Nephron (organoid): Measurements from ENCODE around the gene APOL1.
"Not testable (repeated sequence)": the region's sequence is repeated elsewhere in the genome, so short reads cannot be mapped to it uniquely, and the experiment has no call there.

ENCODE experiments used
- H3K27ac Mint-ChIP-seq, 3 experiments: 2 replicates each; pipeline ENCODE4 v1.8.0; 2020; ENCODE audit warnings: mixed read lengths in 3 of 3, mild to moderate bottlenecking in 2 of 3, moderate library complexity in 1 of 3
- H3K27me3 Mint-ChIP-seq: 2 replicates; pipeline ENCODE4 v1.8.0; 2021; ENCODE audit warnings: low read depth, mild to moderate bottlenecking, moderate library complexity, mixed read lengths
- H3K36me3 Mint-ChIP-seq: 2 replicates; pipeline ENCODE4 v1.8.0; 2020; ENCODE audit warnings: low read depth, mixed read lengths
- H3K4me1 Mint-ChIP-seq: 2 replicates; pipeline ENCODE4 v1.8.0; 2020; ENCODE audit warnings: mixed read lengths
- H3K4me3 Mint-ChIP-seq, 3 experiments: 2 replicates each; pipeline ENCODE4 v1.8.0; 2020; ENCODE audit warnings: mild to moderate bottlenecking in 3 of 3, mixed read lengths in 3 of 3, moderate library complexity in 2 of 3
- H3K9me3 Mint-ChIP-seq: 2 replicates; pipeline ENCODE4 v1.8.0; 2020; ENCODE audit warnings: mixed read lengths
- TF ChIP-seq, protein P1 (sequence below), 3 experiments: fragments of 200-600 bp; sonication (generic); IDR thresholded peaks; one replicate each; pipeline ENCODE4 v1.5.0; 2021; ENCODE audit warnings: antibody characterized with exemption in 3 of 3; ENCODE audit not compliant: unreplicated experiment in 3 of 3

The APOL1 gene

DNA sequence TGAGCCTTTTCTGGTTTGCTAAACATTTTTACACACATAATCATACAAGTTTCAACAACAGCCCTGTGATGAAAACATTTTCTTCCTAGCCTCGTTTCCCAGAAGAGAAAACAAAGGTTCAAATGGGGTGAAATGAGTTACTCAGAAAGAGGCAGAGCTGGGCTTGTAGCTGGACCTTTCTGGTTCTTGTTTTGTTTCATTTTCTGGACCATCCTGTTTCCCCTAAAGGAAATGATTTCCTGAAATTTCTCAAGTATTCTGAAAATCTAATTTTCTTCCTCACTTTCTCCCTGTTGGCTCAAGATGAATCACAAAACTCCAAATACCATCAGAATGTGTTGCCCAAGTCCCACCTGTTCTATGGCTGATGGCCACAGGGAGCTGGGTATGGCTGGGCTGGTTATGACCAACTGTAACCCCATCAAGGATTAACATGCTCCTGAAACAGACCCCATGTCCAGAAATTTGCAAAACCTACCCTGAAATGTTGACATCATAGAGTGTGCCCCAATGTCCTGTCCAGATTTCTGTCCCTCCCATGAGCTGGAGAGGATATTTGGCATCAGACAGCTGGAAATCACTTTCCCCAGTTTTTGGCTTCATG is 44.7 kb upstream of the APOL1 start:
- no peak overlapping the region for H3K4me3 Mint-ChIP-seq
- H3K27me3 Mint-ChIP-seq: peaks cover 8% of the 10 kb centered on the region
- H3K27ac Mint-ChIP-seq: no peak overlapping the region
- TF ChIP-seq, protein P1, sequence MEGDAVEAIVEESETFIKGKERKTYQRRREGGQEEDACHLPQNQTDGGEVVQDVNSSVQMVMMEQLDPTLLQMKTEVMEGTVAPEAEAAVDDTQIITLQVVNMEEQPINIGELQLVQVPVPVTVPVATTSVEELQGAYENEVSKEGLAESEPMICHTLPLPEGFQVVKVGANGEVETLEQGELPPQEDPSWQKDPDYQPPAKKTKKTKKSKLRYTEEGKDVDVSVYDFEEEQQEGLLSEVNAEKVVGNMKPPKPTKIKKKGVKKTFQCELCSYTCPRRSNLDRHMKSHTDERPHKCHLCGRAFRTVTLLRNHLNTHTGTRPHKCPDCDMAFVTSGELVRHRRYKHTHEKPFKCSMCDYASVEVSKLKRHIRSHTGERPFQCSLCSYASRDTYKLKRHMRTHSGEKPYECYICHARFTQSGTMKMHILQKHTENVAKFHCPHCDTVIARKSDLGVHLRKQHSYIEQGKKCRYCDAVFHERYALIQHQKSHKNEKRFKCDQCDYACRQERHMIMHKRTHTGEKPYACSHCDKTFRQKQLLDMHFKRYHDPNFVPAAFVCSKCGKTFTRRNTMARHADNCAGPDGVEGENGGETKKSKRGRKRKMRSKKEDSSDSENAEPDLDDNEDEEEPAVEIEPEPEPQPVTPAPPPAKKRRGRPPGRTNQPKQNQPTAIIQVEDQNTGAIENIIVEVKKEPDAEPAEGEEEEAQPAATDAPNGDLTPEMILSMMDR (IDR thresholded peaks at IDR 0.05; ENCODE audit: unreplicated experiment in 3 of 3): no peak
- H3K36me3 Mint-ChIP-seq: no peaks in the 10 kb centered on the region
- H3K9me3 Mint-ChIP-seq: peaks cover 13% of the 10 kb centered on the region
- peaks cover 16% of the 10 kb centered on the region for H3K4me1 Mint-ChIP-seq

DNA sequence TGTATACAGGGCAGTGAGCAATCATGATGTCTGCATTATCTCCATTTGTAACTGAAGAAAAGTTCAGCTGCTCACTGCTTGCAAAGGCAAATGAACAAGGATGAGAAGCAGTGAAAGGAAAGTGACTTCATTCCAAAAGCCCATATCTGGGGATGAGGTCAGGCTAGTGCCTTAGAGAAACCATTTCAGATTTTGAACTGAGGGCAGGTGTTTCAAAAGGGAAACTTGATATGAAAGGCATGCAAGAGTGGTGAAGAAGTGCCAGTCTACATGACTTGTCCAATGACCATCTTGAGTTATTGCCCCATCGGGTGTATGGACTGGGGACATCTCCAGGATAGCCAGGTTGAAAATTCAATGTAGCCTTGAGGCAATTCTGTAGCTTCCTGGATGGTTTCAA is 44.0 kb upstream of the APOL1 start:
- H3K9me3 Mint-ChIP-seq: peaks cover 13% of the 10 kb centered on the region
- no peaks in the 10 kb centered on the region for H3K36me3 Mint-ChIP-seq
- H3K4me1 Mint-ChIP-seq: peaks cover 12% of the 10 kb centered on the region
- no peak overlapping the region for H3K27ac Mint-ChIP-seq
- H3K27me3 Mint-ChIP-seq: peaks cover 8% of the 10 kb centered on the region
- TF ChIP-seq, protein P1 (IDR thresholded peaks at IDR 0.05; ENCODE audit: unreplicated experiment in 3 of 3): no peak
- no peak overlapping the region for H3K4me3 Mint-ChIP-seq

DNA sequence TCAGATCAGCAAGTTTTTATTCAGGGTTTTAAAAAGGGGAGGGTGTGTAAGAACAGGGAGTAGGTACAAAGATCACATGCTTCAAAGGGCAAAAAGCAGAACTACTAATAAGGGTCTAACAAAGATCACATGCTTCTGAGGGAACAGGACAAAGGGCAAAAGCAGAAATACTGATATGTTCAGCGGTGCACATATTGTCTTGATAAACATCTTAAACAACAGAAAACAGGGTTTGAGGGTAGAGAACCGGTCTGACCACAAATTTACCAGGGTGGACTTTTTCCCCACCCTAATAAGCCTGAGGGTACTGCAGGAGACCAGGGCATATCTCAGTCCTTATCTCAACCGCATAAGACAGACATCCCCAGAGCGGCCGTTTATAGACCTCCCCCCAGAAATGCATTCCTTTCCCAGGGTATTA is 43.4 kb upstream of the APOL1 start:
- peaks cover 13% of the 10 kb centered on the region for H3K9me3 Mint-ChIP-seq
- peaks cover 18% of the 10 kb centered on the region for H3K4me1 Mint-ChIP-seq
- H3K27ac Mint-ChIP-seq, H3K27me3 Mint-ChIP-seq, H3K4me3 Mint-ChIP-seq, H3K36me3 Mint-ChIP-seq: not testable (repeated sequence)

DNA sequence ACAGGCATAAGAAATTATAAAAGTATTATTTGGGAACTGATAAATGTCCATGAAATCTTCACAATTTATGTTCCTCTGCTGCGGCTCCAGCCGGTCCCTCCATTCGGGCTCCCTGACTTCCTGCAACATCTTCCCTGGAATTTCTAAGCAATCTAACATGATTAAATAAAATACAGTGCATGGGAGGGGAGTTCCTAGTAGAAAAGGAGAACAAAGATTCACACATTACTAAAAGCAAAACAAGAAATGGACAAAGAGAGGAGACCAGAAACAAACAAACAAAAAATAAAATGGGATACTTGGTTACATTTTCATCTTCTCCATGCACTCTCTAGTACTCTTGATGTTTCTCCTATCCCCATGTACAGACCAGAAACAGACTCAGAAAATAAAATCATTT is 42.7 kb upstream of the APOL1 start:
- Mint-ChIP-seq H3K4me1 (peaks cover 23% of the 10 kb centered on the region), H3K36me3 (no peaks in the 10 kb centered on the region), H3K9me3 (peaks cover 13% of the 10 kb centered on the region), H3K4me3 (no peak overlapping the region), H3K27me3 (peaks cover 4% of the 10 kb centered on the region), H3K27ac (peak overlapping the region in 1 of 3 experiments; percentile 26)
- TF ChIP-seq, protein P1 (IDR thresholded peaks at IDR 0.05; ENCODE audit: unreplicated experiment in 3 of 3): no peak

DNA sequence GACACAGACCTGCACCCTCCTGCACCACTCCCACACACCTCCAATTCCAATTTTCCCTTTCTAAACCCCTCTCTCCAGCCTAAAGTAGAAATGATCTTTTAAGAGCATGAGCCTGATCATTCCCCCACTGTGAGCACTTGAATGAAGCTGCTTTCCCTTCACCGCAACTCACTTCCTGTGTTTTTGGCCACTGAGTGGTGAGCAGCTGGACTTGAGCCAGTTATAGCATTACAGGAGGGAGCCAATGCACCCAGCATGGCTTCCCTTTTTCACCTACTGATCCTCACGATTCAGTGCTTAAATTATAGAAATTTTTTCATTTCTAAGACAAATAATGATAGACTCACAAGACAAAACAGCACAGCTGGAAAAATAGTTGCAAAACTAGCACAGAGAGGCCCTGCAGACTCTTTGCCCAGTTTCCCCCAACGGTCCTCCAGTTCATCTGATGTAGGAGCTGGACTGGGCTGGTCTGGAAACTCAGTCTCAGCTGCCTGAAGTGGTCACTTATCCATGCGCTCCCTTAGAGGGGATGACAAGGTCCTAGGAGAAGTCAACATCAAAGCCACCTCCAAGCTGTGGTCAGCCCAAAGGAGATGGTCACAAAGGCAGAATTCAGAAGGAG is 41.6 kb upstream of the APOL1 start:
- peaks cover 23% of the 10 kb centered on the region for H3K4me1 Mint-ChIP-seq
- H3K9me3 Mint-ChIP-seq: peaks cover 13% of the 10 kb centered on the region
- peaks cover 9% of the 10 kb centered on the region for H3K27me3 Mint-ChIP-seq
- H3K4me3 Mint-ChIP-seq: no peak overlapping the region
- peak overlapping the region in 1 of 3 experiments; percentile 21 for H3K27ac Mint-ChIP-seq
- TF ChIP-seq, protein P1 (IDR thresholded peaks at IDR 0.05; ENCODE audit: unreplicated experiment in 3 of 3): no peak
- no peaks in the 10 kb centered on the region for H3K36me3 Mint-ChIP-seq

DNA sequence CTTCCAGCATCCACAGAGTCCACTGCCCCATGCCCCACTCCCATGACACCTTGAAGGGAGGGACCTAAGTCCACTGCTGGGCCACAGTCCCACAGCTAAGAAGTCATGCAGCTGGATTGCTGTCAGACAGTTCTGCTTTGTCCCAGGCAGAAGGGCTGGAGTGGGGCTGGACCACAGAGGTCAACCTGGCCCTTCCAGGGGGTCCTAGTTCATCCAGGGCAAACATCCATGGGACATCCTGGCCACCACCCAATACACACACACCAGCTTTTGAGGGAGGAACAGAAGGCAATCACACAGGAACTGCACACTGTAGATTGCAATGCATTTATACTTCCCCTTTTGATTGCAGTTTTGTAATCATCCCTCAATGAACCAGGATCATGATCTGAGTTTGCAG is 40.0 kb upstream of the APOL1 start:
- peak overlapping the region in 2 of 3 experiments; percentile 10 to 88 for H3K27ac Mint-ChIP-seq
- H3K9me3 Mint-ChIP-seq: peaks cover 13% of the 10 kb centered on the region
- peaks cover 9% of the 10 kb centered on the region for H3K27me3 Mint-ChIP-seq

More for the DNA sequence above, 40.0 kb upstream of the APOL1 start:
- TF ChIP-seq, protein P1 (IDR thresholded peaks at IDR 0.05; ENCODE audit: unreplicated experiment in 3 of 3): no peak
- Mint-ChIP-seq H3K4me1 (peaks cover 23% of the 10 kb centered on the region), H3K4me3 (no peak overlapping the region), H3K36me3 (no peaks in the 10 kb centered on the region)
